Measurements from ENCODE around the gene EIF2B5.

EIF2B5 gene

DNA sequence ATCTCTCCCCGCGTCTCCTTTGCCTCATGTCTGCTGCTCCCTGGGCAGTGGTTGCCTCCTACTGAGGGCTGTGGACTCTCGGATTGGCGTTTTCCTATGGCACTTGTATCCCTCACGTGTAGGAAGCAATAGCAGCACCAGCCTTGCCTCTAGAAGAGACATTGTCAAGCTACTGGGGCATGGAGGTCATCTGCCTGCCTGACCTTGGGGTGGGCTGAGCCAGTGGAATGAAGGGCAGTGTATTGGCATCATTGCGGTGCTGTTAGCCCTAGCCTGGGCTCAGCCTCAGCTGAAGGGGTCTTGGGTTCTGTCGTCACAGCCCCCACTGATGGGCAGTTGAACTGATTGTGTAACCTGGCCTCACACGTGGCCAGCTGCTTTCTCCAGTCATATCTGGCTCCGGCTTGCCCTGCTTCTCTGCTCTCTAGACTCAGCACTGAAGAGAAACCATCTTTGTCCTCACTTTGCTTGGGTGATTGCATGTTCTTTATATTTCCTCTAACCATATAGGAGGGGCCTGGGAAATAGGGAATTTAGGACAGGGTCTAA, 58.9 kb downstream of the EIF2B5 start:
- Mint-ChIP-seq H3K9me3 (no peaks in the 10 kb centered on the region), H3K4me1 (peaks cover 9% of the 10 kb centered on the region)

More for the DNA sequence above, 58.9 kb downstream of the EIF2B5 start:
- no peak for DNase-seq (ENCODE audit: low spot score in 2 of 2)
- Mint-ChIP-seq H3K4me3 (no peak overlapping the region), H3K27me3 (no peaks in the 10 kb centered on the region), H3K27ac (ENCODE audit: low read depth) (no peak overlapping the region), H3K36me3 (ENCODE audit: insufficient read depth) (peaks cover 48% of the 10 kb centered on the region)
- no peak for ATAC-seq (replicated peaks; ENCODE audit: extremely low read depth, poor library complexity, severe bottlenecking)
